DOHH2 (cell line): ENCODE measurements around the gene SPSB4.

Experiments used
- CTCF ChIP-seq: fragments of 200-600 bp; sonication (generic); IDR thresholded peaks from one replicate; pipeline ENCODE4 v1.5.1; 2014; ENCODE audit warnings: antibody characterized with exemption, mild to moderate bottlenecking, low read depth, low read length; ENCODE audit not compliant: poor library complexity, severe bottlenecking
- EZH2phosphoT487 ChIP-seq: fragments of 200-600 bp; sonication (generic); IDR thresholded peaks from 2 replicates; pipeline ENCODE4 v1.6.1; 2017; ENCODE audit warnings: borderline replicate concordance, mild to moderate bottlenecking, antibody characterized with exemption, low read length, moderate library complexity, mixed read lengths

DNA sequence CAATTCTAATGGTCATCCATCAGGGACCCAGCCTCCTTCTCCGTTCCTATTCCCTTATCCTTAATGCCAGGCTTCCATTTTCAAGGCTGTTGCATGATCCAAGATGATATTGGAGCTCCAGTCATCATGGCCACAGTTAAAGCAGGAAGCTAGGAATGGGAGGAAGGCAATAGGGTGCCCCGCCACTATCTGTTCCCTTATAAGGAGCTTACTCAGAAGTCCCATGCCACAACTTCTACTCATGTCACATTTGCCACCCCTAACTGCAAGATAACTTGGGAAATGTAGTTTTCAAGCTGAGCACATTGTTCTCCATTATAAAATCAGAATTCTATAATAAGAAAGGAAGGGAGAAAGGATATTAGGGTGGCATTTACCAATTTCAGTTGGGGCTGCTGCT lies 38.6 kb upstream of the SPSB4 start:
- TF ChIP-seq CTCF (no peak), EZH2phosphoT487 (no peak)
